ENCODE measurements around the gene ADNP. TPM values are rescaled to one million over a fixed set of nuclear protein-coding genes. Genes with fewer than 3 reads are reported as not detected.

ADNP gene
- total RNA-seq, 4 donors from 2014 or later: 40.2 to 57.9 (median 47.4) TPM

GRCh38 chr20:50958615-50959542 lies 27.6 kb upstream of the ADNP start, which contains the start of gene MOCS3:
Gene MOCS3 (plus strand): TSS chr20:50958818. CDS start chr20:50958843, 25 bp downstream.
- TF ChIP-seq CTCF (IDR thresholded peaks at IDR 0.05) (peak in 1 of 5 experiments; percentile 10), POLR2A (IDR thresholded peaks at IDR 0.05) (no peak), EP300 (IDR thresholded peaks at IDR 0.05) (peak; percentile 73 to 87)
- Histone ChIP-seq H3K9me3 (no peaks in the 10 kb centered on the region), H3K27me3 (no peaks in the 10 kb centered on the region), H3K4me1 (peaks cover 2 to 61% (median 21%) of the 10 kb centered on the region in 4 donors), H3K27ac (peak within 1 kb of the TSS; percentile 88 to 95 (median 90)), H3K4me3 (peak within 1 kb of the TSS; percentile 89 to 98 (median 93)), H3K36me3 (peaks cover 0 to 31% (median 0%) of the 10 kb centered on the region in 3 donors)
- 3 to 4% methylated on average over 29 to 48 of the region's 67 CpGs for WGBS, 2 donors
- DNase-seq (ENCODE audit: low spot score in 2 of 2): peak in 1 of 2 donors; percentile 48

- peaks cover 2 to 64% (median 21%) of the 10 kb centered on the region in 4 donors for H3K4me1 ChIP-seq
- TF ChIP-seq POLR2A (IDR thresholded peaks at IDR 0.05): peak; percentile 57 to 86
- no peak for TF ChIP-seq CTCF (IDR thresholded peaks at IDR 0.05)
- peak in 1 of 2 donors; percentile 99 for TF ChIP-seq EP300 (IDR thresholded peaks at IDR 0.05)
- H3K27me3 ChIP-seq: no peaks in the 10 kb centered on the region
- peak within 1 kb of the TSS; percentile 89 to 98 (median 93) for H3K4me3 ChIP-seq
- peak; percentile 66 to 90 for DNase-seq (ENCODE audit: low spot score in 2 of 2)
- peaks cover 0 to 38% (median 0%) of the 10 kb centered on the region in 3 donors for H3K36me3 ChIP-seq
- no peaks in the 10 kb centered on the region for H3K9me3 ChIP-seq
- H3K27ac ChIP-seq: peak within 1 kb of the TSS; percentile 88 to 95 (median 90)
- 1% methylated on average over 47 to 52 of the region's 52 CpGs for WGBS, 2 donors
Observed at GRCh38 chr20:50957798-50958614, 26.8 kb upstream of the ADNP start, which contains the start of gene DPM1. Gene DPM1 (minus strand): TSS chr20:50958532. CDS start chr20:50958523, 9 bp downstream.

- no peaks in the 10 kb centered on the region for H3K27me3 ChIP-seq
- peaks cover 2 to 64% (median 21%) of the 10 kb centered on the region in 4 donors for H3K4me1 ChIP-seq
- peak overlapping the region; percentile 89 to 98 (median 93) for H3K4me3 ChIP-seq
- 17 to 26% methylated on average over 7 of the region's 7 CpGs for WGBS, 2 donors
- H3K27ac ChIP-seq: peak overlapping the region in 1 of 4 donors; percentile 89
- H3K36me3 ChIP-seq: peaks cover 0 to 35% (median 0%) of the 10 kb centered on the region in 3 donors
- no peaks in the 10 kb centered on the region for H3K9me3 ChIP-seq
- TF ChIP-seq POLR2A (IDR thresholded peaks at IDR 0.05) (no peak), CTCF (IDR thresholded peaks at IDR 0.05) (no peak), EP300 (IDR thresholded peaks at IDR 0.05) (no peak)
- no peak for DNase-seq (ENCODE audit: low spot score in 2 of 2)
Observed at GRCh38 chr20:50957276-50957675, 26.0 kb upstream of the ADNP start.

GRCh38 chr20:50953821-50954220 lies 22.6 kb upstream of the ADNP start:
- TF ChIP-seq EP300 (IDR thresholded peaks at IDR 0.05): no peak
- TF ChIP-seq CTCF (IDR thresholded peaks at IDR 0.05): no peak
- TF ChIP-seq POLR2A (IDR thresholded peaks at IDR 0.05): no peak
- DNase-seq (ENCODE audit: low spot score in 2 of 2): no peak
- Histone ChIP-seq H3K4me1 (peaks cover 0 to 37% (median 10%) of the 10 kb centered on the region in 4 donors), H3K9me3 (no peaks in the 10 kb centered on the region), H3K4me3 (no peak overlapping the region), H3K36me3 (peaks cover 0 to 52% (median 4%) of the 10 kb centered on the region in 3 donors), H3K27me3 (no peaks in the 10 kb centered on the region), H3K27ac (no peak overlapping the region)
